ENCODE measurements around the gene RAB3C.
A peak's percentile ranks its signal among the peaks of the same experiment; 100 is the strongest.

Gene RAB3C

GRCh38 chr5:58828258-58828657 is 245.4 kb downstream of the RAB3C start:
- DNase-seq (ENCODE audit: low read depth), result no peak
- H3K4me3 ChIP-seq (ENCODE audit: low read depth, low read length), result no peak overlapping the region
- TF ChIP-seq, protein P1, sequence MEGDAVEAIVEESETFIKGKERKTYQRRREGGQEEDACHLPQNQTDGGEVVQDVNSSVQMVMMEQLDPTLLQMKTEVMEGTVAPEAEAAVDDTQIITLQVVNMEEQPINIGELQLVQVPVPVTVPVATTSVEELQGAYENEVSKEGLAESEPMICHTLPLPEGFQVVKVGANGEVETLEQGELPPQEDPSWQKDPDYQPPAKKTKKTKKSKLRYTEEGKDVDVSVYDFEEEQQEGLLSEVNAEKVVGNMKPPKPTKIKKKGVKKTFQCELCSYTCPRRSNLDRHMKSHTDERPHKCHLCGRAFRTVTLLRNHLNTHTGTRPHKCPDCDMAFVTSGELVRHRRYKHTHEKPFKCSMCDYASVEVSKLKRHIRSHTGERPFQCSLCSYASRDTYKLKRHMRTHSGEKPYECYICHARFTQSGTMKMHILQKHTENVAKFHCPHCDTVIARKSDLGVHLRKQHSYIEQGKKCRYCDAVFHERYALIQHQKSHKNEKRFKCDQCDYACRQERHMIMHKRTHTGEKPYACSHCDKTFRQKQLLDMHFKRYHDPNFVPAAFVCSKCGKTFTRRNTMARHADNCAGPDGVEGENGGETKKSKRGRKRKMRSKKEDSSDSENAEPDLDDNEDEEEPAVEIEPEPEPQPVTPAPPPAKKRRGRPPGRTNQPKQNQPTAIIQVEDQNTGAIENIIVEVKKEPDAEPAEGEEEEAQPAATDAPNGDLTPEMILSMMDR (IDR thresholded peaks at IDR 0.05; ENCODE audit: control insufficient read depth, extremely low read depth, insufficient read depth), result no peak

- TF ChIP-seq, protein P1 (IDR thresholded peaks at IDR 0.05; ENCODE audit: control insufficient read depth, extremely low read depth, insufficient read depth), result no peak
- no peak for DNase-seq (ENCODE audit: low read depth)
- H3K4me3 ChIP-seq (ENCODE audit: low read depth, low read length), result no peak overlapping the region
Observed at GRCh38 chr5:58834242-58835225, 251.7 kb downstream of the RAB3C start.

- DNase-seq (ENCODE audit: low read depth), result no peak
- TF ChIP-seq, protein P1 (IDR thresholded peaks at IDR 0.05; ENCODE audit: control insufficient read depth, extremely low read depth, insufficient read depth), result no peak
- H3K4me3 ChIP-seq (ENCODE audit: low read depth, low read length), result no peak overlapping the region
Observed at GRCh38 chr5:58836351-58836750, 253.5 kb downstream of the RAB3C start.

DNA sequence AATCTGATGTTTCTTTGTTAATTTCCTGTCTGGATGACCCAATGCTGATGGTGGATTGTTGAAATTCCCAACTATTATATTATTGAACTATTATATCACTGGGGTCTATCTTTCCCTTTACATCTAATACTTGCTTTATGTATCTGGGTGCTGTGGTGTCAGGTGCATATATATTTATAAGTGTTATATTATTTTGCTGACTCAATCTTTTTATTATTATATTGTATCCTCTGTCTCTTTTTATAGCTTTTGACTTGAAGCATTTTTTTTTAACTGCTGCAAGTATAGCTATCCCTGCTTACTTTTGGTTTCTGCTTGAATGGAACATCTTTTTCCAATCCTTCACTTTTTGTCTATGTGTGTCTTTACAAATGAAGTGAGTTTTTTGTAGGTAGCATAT is 255.9 kb downstream of the RAB3C start:
- H3K4me3 ChIP-seq (ENCODE audit: low read depth, low read length), result no peak overlapping the region
- DNase-seq (ENCODE audit: low read depth), result no peak
- TF ChIP-seq, protein P1 (IDR thresholded peaks at IDR 0.05; ENCODE audit: control insufficient read depth, extremely low read depth, insufficient read depth), result no peak

GRCh38 chr5:58842852-58843251 is 260.0 kb downstream of the RAB3C start:
- no peak for DNase-seq (ENCODE audit: low read depth)
- H3K4me3 ChIP-seq (ENCODE audit: low read depth, low read length), result no peak overlapping the region
- TF ChIP-seq, protein P1 (IDR thresholded peaks at IDR 0.05; ENCODE audit: control insufficient read depth, extremely low read depth, insufficient read depth), result no peak

GRCh38 chr5:58844395-58844794 is 261.5 kb downstream of the RAB3C start:
- peak; percentile 51 for DNase-seq (ENCODE audit: low read depth)
- H3K4me3 ChIP-seq (ENCODE audit: low read depth, low read length), result no peak overlapping the region
- TF ChIP-seq, protein P1 (IDR thresholded peaks at IDR 0.05; ENCODE audit: control insufficient read depth, extremely low read depth, insufficient read depth), result no peak

Data from LNCaP clone FGC (cell line).